SU-DHL-6 (cell line): ENCODE data around the gene PPME1.

Experiments used
- H2AFZ ChIP-seq: fragments of 200-600 bp; sonication (generic); 2 replicates; pipeline ENCODE4 v1.6.1; 2014; ENCODE audit warnings: low read depth, mild to moderate bottlenecking, moderate library complexity, mixed read lengths, antibody characterized with exemption, low read length; ENCODE audit not compliant: severe bottlenecking
- H3F3A ChIP-seq: fragments of 200-600 bp; shearing (Covaris generic); 2 replicates; pipeline ENCODE4 v1.6.0; 2016; ENCODE audit warnings: antibody characterized with exemption, mild to moderate bottlenecking; ENCODE audit not compliant: insufficient read depth
- H3K27ac ChIP-seq: fragments of 200-600 bp; sonication (generic); 2 replicates; pipeline ENCODE4 v1.5.1; 2016; ENCODE audit warnings: low read depth, mild to moderate bottlenecking, low read length, moderate library complexity, mixed read lengths
- H3K27me3 ChIP-seq: fragments of 200-600 bp; sonication (generic), shearing (Covaris generic); 2 replicates; pipeline ENCODE4 v1.6.0; 2014; ENCODE audit warnings: mild to moderate bottlenecking, low read length
- H3K36me3 ChIP-seq: fragments of 200-600 bp; sonication (generic); 2 replicates; pipeline ENCODE4 v1.6.1; 2014; ENCODE audit warnings: mild to moderate bottlenecking, low read length, mixed read lengths
- H3K4me2 ChIP-seq: fragments of 300-600, 200-600 bp; shearing (Covaris generic), sonication (generic); 2 replicates; pipeline ENCODE4 v1.6.0; 2014; ENCODE audit warnings: low read length, low read depth, mild to moderate bottlenecking; ENCODE audit not compliant: poor library complexity, severe bottlenecking
- H3K4me3 ChIP-seq: fragments of 200-600 bp; sonication (generic); 2 replicates; pipeline ENCODE4 v1.5.1; 2014; ENCODE audit warnings: antibody characterized with exemption, low read length, mild to moderate bottlenecking, mixed read lengths; ENCODE audit not compliant: insufficient read depth, poor library complexity, severe bottlenecking
- H3K79me2 ChIP-seq: fragments of 200-600 bp; sonication (generic); 2 replicates; pipeline ENCODE4 v1.6.1; 2014; ENCODE audit warnings: mild to moderate bottlenecking, low read length, moderate library complexity; ENCODE audit not compliant: insufficient read depth
- H3K9ac ChIP-seq: fragments of 200-600 bp; sonication (generic); 2 replicates; pipeline ENCODE4 v1.7.0; 2014; ENCODE audit warnings: mild to moderate bottlenecking, low read length
- H3K9me2 ChIP-seq: fragments of 200-600 bp; sonication (generic); replicated peaks from 2 replicates; pipeline ENCODE4 v1.6.1; 2014; ENCODE audit warnings: low read length; ENCODE audit not compliant: insufficient read depth
- H3K9me3 ChIP-seq: fragments of 200-600 bp; sonication (generic); 2 replicates; pipeline ENCODE4 v1.6.1; 2014; ENCODE audit warnings: low read length, mixed read lengths; ENCODE audit not compliant: insufficient read depth
- H4K20me1 ChIP-seq: fragments of 200-600 bp; sonication (generic); 2 replicates; pipeline ENCODE4 v1.6.1; 2014; ENCODE audit warnings: low read depth, mild to moderate bottlenecking, antibody characterized with exemption, low read length, moderate library complexity, mixed read lengths
- CTCF ChIP-seq: fragments of 200-600 bp; sonication (generic); IDR thresholded peaks from one replicate; pipeline ENCODE4 v1.5.1; 2017; ENCODE audit warnings: antibody characterized with exemption, mild to moderate bottlenecking, low read length, moderate library complexity; ENCODE audit not compliant: insufficient read depth, poor library complexity, severe bottlenecking
- EZH2phosphoT487 ChIP-seq: fragments of 200-600 bp; sonication (generic), shearing (Covaris generic); conservative IDR thresholded peaks from 2 replicates; pipeline ENCODE4 v1.6.1; 2018; ENCODE audit warnings: mild to moderate bottlenecking, antibody characterized with exemption, low read length, moderate library complexity, mixed read lengths

The PPME1 gene

GRCh38 chr11:74132833-74133232 is 38.3 kb upstream of the PPME1 start:
- no peak overlapping the region for H3K4me2 ChIP-seq
- no peaks in the 10 kb centered on the region for H3K9me2 ChIP-seq
- TF ChIP-seq EZH2phosphoT487 = no peak
- no peak for TF ChIP-seq CTCF
- H2AFZ ChIP-seq = no peak overlapping the region
- no peak overlapping the region for H3K9ac ChIP-seq
- H3K4me3 ChIP-seq = no peak overlapping the region
- no peaks in the 10 kb centered on the region for H3K27me3 ChIP-seq
- peaks cover 19% of the 10 kb centered on the region for H3K36me3 ChIP-seq
- no peaks in the 10 kb centered on the region for H3F3A ChIP-seq
- no peak overlapping the region for H3K27ac ChIP-seq
- H3K79me2 ChIP-seq = no peaks in the 10 kb centered on the region
- H4K20me1 ChIP-seq = no peaks in the 10 kb centered on the region
- no peaks in the 10 kb centered on the region for H3K9me3 ChIP-seq

- H2AFZ ChIP-seq = no peak overlapping the region
- H4K20me1 ChIP-seq = no peaks in the 10 kb centered on the region
- H3K9me2 ChIP-seq = no peaks in the 10 kb centered on the region
- no peaks in the 10 kb centered on the region for H3K27me3 ChIP-seq
- no peak for TF ChIP-seq EZH2phosphoT487
- TF ChIP-seq CTCF = no peak
- H3K4me3 ChIP-seq = no peak overlapping the region
- H3K79me2 ChIP-seq = no peaks in the 10 kb centered on the region
- H3K4me2 ChIP-seq = no peak overlapping the region
- no peak overlapping the region for H3K27ac ChIP-seq
- H3K9me3 ChIP-seq = no peaks in the 10 kb centered on the region
- H3K36me3 ChIP-seq = peaks cover 24% of the 10 kb centered on the region
- no peak overlapping the region for H3K9ac ChIP-seq
- H3F3A ChIP-seq = no peaks in the 10 kb centered on the region
These were observed 37.7 kb upstream of the PPME1 start for GRCh38 chr11:74133436-74133835.

- peaks cover 28% of the 10 kb centered on the region for H3K36me3 ChIP-seq
- no peak for TF ChIP-seq CTCF
- no peak for TF ChIP-seq EZH2phosphoT487
- H3K9me2 ChIP-seq = no peaks in the 10 kb centered on the region
- no peak overlapping the region for H3K9ac ChIP-seq
- H3K4me2 ChIP-seq = no peak overlapping the region
- H3K79me2 ChIP-seq = no peaks in the 10 kb centered on the region
- no peaks in the 10 kb centered on the region for H3F3A ChIP-seq
- no peaks in the 10 kb centered on the region for H3K9me3 ChIP-seq
- no peaks in the 10 kb centered on the region for H4K20me1 ChIP-seq
- no peaks in the 10 kb centered on the region for H3K27me3 ChIP-seq
- H3K27ac ChIP-seq = no peak overlapping the region
- no peak overlapping the region for H2AFZ ChIP-seq
- H3K4me3 ChIP-seq = no peak overlapping the region
These were observed 36.4 kb upstream of the PPME1 start for GRCh38 chr11:74134661-74135060.
